ENCODE measurements around the gene TDRD9.

Gene TDRD9

GRCh38 chr14:103946975-103947374 lies 18.7 kb downstream of the TDRD9 start:
- Histone ChIP-seq H3K4me3 (ENCODE audit: low read depth in 1 of 2, low read length in 1 of 2) (no peak overlapping the region), H3K4me1 (ENCODE audit: control insufficient read depth in 1 of 2, insufficient read depth in 1 of 2, low read depth in 1 of 2, low read length in 1 of 2) (peaks cover 29 to 30% of the 10 kb centered on the region in 2 experiments), H3K27me3 (no peaks in the 10 kb centered on the region), H3K36me3 (no peaks in the 10 kb centered on the region), H3K27ac (no peak overlapping the region), H3K9me3 (no peaks in the 10 kb centered on the region)
- TF ChIP-seq CTCF (IDR thresholded peaks at IDR 0.05): no peak

GRCh38 chr14:103948442-103948841 lies 20.2 kb downstream of the TDRD9 start:
- Histone ChIP-seq H3K27ac (no peak overlapping the region), H3K27me3 (no peaks in the 10 kb centered on the region), H3K36me3 (no peaks in the 10 kb centered on the region), H3K4me3 (ENCODE audit: low read depth in 1 of 2, low read length in 1 of 2) (no peak overlapping the region), H3K4me1 (ENCODE audit: control insufficient read depth in 1 of 2, insufficient read depth in 1 of 2, low read depth in 1 of 2, low read length in 1 of 2) (peaks cover 29 to 30% of the 10 kb centered on the region in 2 experiments), H3K9me3 (no peaks in the 10 kb centered on the region)
- no peak for TF ChIP-seq CTCF (IDR thresholded peaks at IDR 0.05)

- Histone ChIP-seq H3K27ac (peak overlapping the region; percentile 75), H3K4me3 (ENCODE audit: low read depth in 1 of 2, low read length in 1 of 2) (no peak overlapping the region), H3K4me1 (ENCODE audit: control insufficient read depth in 1 of 2, insufficient read depth in 1 of 2, low read depth in 1 of 2, low read length in 1 of 2) (peaks cover 29 to 30% of the 10 kb centered on the region in 2 experiments), H3K36me3 (no peaks in the 10 kb centered on the region), H3K27me3 (no peaks in the 10 kb centered on the region), H3K9me3 (no peaks in the 10 kb centered on the region)
- TF ChIP-seq CTCF (IDR thresholded peaks at IDR 0.05): no peak
Observed at GRCh38 chr14:103949131-103949790, 21.0 kb downstream of the TDRD9 start.

- Histone ChIP-seq H3K4me3 (ENCODE audit: low read depth in 1 of 2, low read length in 1 of 2) (no peak overlapping the region), H3K27ac (no peak overlapping the region), H3K27me3 (no peaks in the 10 kb centered on the region), H3K9me3 (no peaks in the 10 kb centered on the region), H3K36me3 (no peaks in the 10 kb centered on the region), H3K4me1 (ENCODE audit: control insufficient read depth in 1 of 2, insufficient read depth in 1 of 2, low read depth in 1 of 2, low read length in 1 of 2) (no peaks in the 10 kb centered on the region)
- no peak for TF ChIP-seq CTCF (IDR thresholded peaks at IDR 0.05)
Observed at GRCh38 chr14:103960457-103961055, 32.3 kb downstream of the TDRD9 start.

- Histone ChIP-seq H3K36me3 (no peaks in the 10 kb centered on the region), H3K9me3 (no peaks in the 10 kb centered on the region), H3K27ac (no peak overlapping the region), H3K27me3 (no peaks in the 10 kb centered on the region), H3K4me3 (ENCODE audit: low read depth in 1 of 2, low read length in 1 of 2) (no peak overlapping the region), H3K4me1 (ENCODE audit: control insufficient read depth in 1 of 2, insufficient read depth in 1 of 2, low read depth in 1 of 2, low read length in 1 of 2) (no peaks in the 10 kb centered on the region)
- TF ChIP-seq CTCF (IDR thresholded peaks at IDR 0.05): no peak
Observed at GRCh38 chr14:103961928-103962578, 33.8 kb downstream of the TDRD9 start.

Data from neutrophil (primary cell).